Upper lobe of right lung (tissue), 1 donor: ENCODE measurements around the gene USP6. TPM values are rescaled to one million over a fixed set of nuclear protein-coding genes. Genes with fewer than 3 reads are reported as not detected.
A peak's percentile ranks its signal among the peaks of the same experiment; 100 is the strongest.
"Not testable (repeated sequence)": the region's sequence is repeated elsewhere in the genome, so short reads cannot be mapped to it uniquely, and the experiment has no call there.

Source experiments
- ATAC-seq: fragments of 200-7000 bp; cut with Tn5 transposase; one replicate; pipeline ENCODE4 v1.9.1; 2020; ENCODE audit warnings: mild to moderate bottlenecking, moderate library complexity
- DNase-seq: peaks from one replicate; pipeline ENCODE4 v3.0.0-alpha.2; 2020
- H3K27ac ChIP-seq: fragments of 200-600 bp; one replicate; pipeline ENCODE4 v1.8.0; 2022
- H3K27me3 ChIP-seq: fragments of 200-600 bp; one replicate; pipeline ENCODE4 v1.8.0; 2022; ENCODE audit warnings: mild to moderate bottlenecking
- H3K36me3 ChIP-seq: fragments of 200-600 bp; one replicate; pipeline ENCODE4 v1.8.0; 2022
- H3K4me1 ChIP-seq: fragments of 200-600 bp; one replicate; pipeline ENCODE4 v1.8.0; 2022
- H3K4me3 ChIP-seq: fragments of 200-600 bp; one replicate; pipeline ENCODE4 v1.8.0; 2022; ENCODE audit warnings: mild to moderate bottlenecking
- H3K9me3 ChIP-seq: fragments of 200-600 bp; one replicate; pipeline ENCODE4 v1.8.0; 2022
- intact Hi-C: fragments of 100-400 bp; cut with DNase I; formaldehyde crosslinking; loops from one replicate; pipeline ENCODE4 v1.11.0; 2022
- total RNA-seq: library from RNA; stranded (reverse); fragmentation: NEBNext Ultra II Directional; extraction: Animal tissue kit (Norgen Biotek cat#: 25700); gene quantifications from one replicate; pipeline ENCODE4 v1.2.1, GENCODE V29; 2021
- TF ChIP-seq, protein P1 (sequence below): fragments of 200-600 bp; IDR thresholded peaks from one replicate; pipeline ENCODE4 v1.8.0; 2022; ENCODE audit warnings: antibody characterized with exemption
- donor health status: DM: no; HTN: yes; CAD: no; lungs with severe emphysema.

USP6 gene
- total RNA-seq, 1 donor from 2014 or later = 0.14 TPM

GRCh38 chr17:5120036-5120435 is 4.2 kb downstream of the USP6 start:
- Histone ChIP-seq H3K27me3 (peaks cover 26% of the 10 kb centered on the region), H3K27ac (no peak overlapping the region), H3K4me3 (no peak overlapping the region), H3K4me1 (peaks cover 6% of the 10 kb centered on the region), H3K36me3 (no peaks in the 10 kb centered on the region), H3K9me3 (no peaks in the 10 kb centered on the region)
- intact Hi-C loops = no loop called here
- TF ChIP-seq, protein P1, sequence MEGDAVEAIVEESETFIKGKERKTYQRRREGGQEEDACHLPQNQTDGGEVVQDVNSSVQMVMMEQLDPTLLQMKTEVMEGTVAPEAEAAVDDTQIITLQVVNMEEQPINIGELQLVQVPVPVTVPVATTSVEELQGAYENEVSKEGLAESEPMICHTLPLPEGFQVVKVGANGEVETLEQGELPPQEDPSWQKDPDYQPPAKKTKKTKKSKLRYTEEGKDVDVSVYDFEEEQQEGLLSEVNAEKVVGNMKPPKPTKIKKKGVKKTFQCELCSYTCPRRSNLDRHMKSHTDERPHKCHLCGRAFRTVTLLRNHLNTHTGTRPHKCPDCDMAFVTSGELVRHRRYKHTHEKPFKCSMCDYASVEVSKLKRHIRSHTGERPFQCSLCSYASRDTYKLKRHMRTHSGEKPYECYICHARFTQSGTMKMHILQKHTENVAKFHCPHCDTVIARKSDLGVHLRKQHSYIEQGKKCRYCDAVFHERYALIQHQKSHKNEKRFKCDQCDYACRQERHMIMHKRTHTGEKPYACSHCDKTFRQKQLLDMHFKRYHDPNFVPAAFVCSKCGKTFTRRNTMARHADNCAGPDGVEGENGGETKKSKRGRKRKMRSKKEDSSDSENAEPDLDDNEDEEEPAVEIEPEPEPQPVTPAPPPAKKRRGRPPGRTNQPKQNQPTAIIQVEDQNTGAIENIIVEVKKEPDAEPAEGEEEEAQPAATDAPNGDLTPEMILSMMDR = no peak
- ATAC-seq = no peak
- DNase-seq = no peak

DNA sequence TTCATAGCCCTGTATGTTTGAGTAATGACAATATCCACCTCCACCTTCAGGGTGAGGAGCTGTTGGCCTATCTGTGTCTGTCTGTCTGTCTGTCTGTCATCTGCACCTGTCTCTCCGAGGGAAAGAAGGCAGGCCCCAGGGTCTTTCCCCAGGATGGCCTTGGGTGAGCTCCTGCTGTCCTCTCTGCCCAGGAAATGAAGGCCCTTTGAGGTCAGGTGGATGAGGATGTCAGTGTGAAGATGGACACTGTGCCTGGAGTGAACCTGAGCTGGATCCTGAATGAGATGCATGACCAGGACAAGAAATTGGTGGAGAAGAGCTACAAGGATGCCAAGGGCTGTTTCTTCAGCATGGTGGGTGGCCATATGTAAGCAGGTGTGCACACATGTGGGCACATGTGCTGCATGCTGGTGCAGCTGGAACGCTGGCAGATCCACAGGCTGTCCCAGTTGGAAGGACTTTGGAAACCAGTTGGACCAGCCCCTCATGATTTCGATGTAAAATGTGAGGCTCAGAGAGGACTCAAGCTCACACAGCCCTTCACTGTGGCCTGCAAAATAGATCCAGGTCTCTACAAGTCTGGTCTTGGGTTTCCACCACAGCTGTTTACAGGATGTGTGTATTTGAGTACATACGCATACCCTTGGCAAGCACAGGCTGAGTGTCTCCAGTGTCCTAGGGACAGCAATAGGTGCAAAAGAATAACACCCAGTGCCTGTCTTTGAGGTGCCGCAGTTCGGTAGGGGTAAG is 4.8 kb downstream of the USP6 start:
- H3K27me3 ChIP-seq = peaks cover 20% of the 10 kb centered on the region

GRCh38 chr17:5121186-5121841 is 5.5 kb downstream of the USP6 start:
- Histone ChIP-seq H3K4me3 (no peak overlapping the region), H3K27me3 (peaks cover 13% of the 10 kb centered on the region), H3K36me3 (no peaks in the 10 kb centered on the region), H3K27ac (no peak overlapping the region), H3K4me1 (peaks cover 6% of the 10 kb centered on the region), H3K9me3 (no peaks in the 10 kb centered on the region)
- TF ChIP-seq, protein P1 = no peak
- ATAC-seq (no peak), DNase-seq (peak; percentile 28)
- intact Hi-C loops = no loop called here

More for the DNA sequence above, 4.8 kb downstream of the USP6 start:
- ATAC-seq, H3K9me3 ChIP-seq, intact Hi-C loops, H3K36me3 ChIP-seq, DNase-seq, H3K27ac ChIP-seq, H3K4me3 ChIP-seq, H3K4me1 ChIP-seq: not testable (repeated sequence)

GRCh38 chr17:5122056-5122455 is 6.2 kb downstream of the USP6 start:
- peaks cover 11% of the 10 kb centered on the region for H3K27me3 ChIP-seq
- H3K36me3 ChIP-seq, ATAC-seq, DNase-seq, intact Hi-C loops, H3K27ac ChIP-seq, H3K9me3 ChIP-seq, H3K4me1 ChIP-seq, H3K4me3 ChIP-seq: not testable (repeated sequence)

- peak; percentile 85 for ATAC-seq
- Histone ChIP-seq H3K27me3 (peaks cover 11% of the 10 kb centered on the region), H3K27ac (no peak overlapping the region)
Observed at GRCh38 chr17:5122586-5123342, 6.9 kb downstream of the USP6 start.

GRCh38 chr17:5123343-5124124 is 7.7 kb downstream of the USP6 start:
- no peaks in the 10 kb centered on the region for H3K9me3 ChIP-seq
- H3K27ac ChIP-seq = no peak overlapping the region
- peak; percentile 56 for ATAC-seq
- TF ChIP-seq, protein P1 = no peak
- peaks cover 6% of the 10 kb centered on the region for H3K4me1 ChIP-seq
- H3K27me3 ChIP-seq = peaks cover 11% of the 10 kb centered on the region
- intact Hi-C loops = no loop called here
- DNase-seq = peak; percentile 20
- H3K4me3 ChIP-seq = peak overlapping the region; percentile 48
- H3K36me3 ChIP-seq = no peaks in the 10 kb centered on the region

More at GRCh38 chr17:5122586-5123342, 6.9 kb downstream of the USP6 start:
- DNase-seq = peak; percentile 68
- TF ChIP-seq, protein P1 = no peak
- intact Hi-C loops = no loop called here
- Histone ChIP-seq H3K4me3 (peak overlapping the region; percentile 48), H3K4me1 (peaks cover 6% of the 10 kb centered on the region), H3K9me3 (no peaks in the 10 kb centered on the region), H3K36me3 (no peaks in the 10 kb centered on the region)

- H3K4me3 ChIP-seq, H3K27ac ChIP-seq, H3K9me3 ChIP-seq, H3K4me1 ChIP-seq, intact Hi-C loops, H3K36me3 ChIP-seq: not testable (repeated sequence)
- peak; percentile 30 for DNase-seq
- H3K27me3 ChIP-seq = peaks cover 11% of the 10 kb centered on the region
- ATAC-seq = peak; percentile 14
Observed at GRCh38 chr17:5124125-5124760, 8.4 kb downstream of the USP6 start.

DNA sequence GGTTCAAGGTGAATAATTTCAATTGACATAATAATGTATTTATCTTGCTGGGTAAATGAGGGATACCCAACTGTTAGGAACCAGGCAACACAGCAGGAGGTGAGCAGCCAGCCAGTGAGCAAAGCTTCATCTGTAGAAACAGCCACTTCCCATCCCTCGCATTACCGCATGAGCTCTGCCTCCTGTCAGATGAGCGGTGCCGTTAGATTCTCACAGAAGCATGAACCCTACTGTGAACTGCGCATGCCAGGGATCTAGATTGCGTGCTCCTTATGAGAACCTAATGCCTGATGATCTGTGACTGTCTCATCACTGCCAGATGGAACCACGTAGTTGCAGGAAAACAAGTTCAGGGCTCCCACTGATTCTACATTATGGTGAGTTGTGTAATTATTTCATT is 9.1 kb downstream of the USP6 start:
- H3K9me3 ChIP-seq, H3K4me3 ChIP-seq, H3K27ac ChIP-seq, intact Hi-C loops, H3K36me3 ChIP-seq, ATAC-seq, DNase-seq, H3K4me1 ChIP-seq: not testable (repeated sequence)
- peaks cover 11% of the 10 kb centered on the region for H3K27me3 ChIP-seq
